HL-60 (cell line): ENCODE results near the gene DHRS12.

Source experiments
- DNase-seq, 2 experiments: peaks; one replicate each; pipeline ENCODE4 v3.0.0-alpha.2; 2010 to 2020; ENCODE audit warnings: low read depth in 1 of 2, low spot score in 1 of 2
- H3K27ac ChIP-seq: fragments of 250-450 bp; sonication (Bioruptor Pico); replicated peaks from 2 replicates; pipeline ENCODE4 v1.5.1; 2020; ENCODE audit warnings: mild to moderate bottlenecking, moderate library complexity
- H3K27me3 ChIP-seq: fragments of 250-450 bp; sonication (Bioruptor Pico); 2 replicates; pipeline ENCODE4 v1.5.1; 2021; ENCODE audit warnings: mild to moderate bottlenecking, moderate library complexity; ENCODE audit not compliant: insufficient read depth, poor library complexity, severe bottlenecking
- H3K4me3 ChIP-seq: replicated peaks from 2 replicates; pipeline ENCODE4 v1.5.1; 2011; ENCODE audit warnings: mild to moderate bottlenecking, control low read depth, low read length; ENCODE audit not compliant: insufficient read depth
- CTCF ChIP-seq: IDR thresholded peaks from one replicate; pipeline ENCODE4 v1.5.1; 2011; ENCODE audit warnings: low read length, control low read depth, inconsistent platforms; ENCODE audit not compliant: insufficient read depth
- GABPA ChIP-seq: IDR thresholded peaks from 2 replicates; pipeline ENCODE4 v1.6.1; 2012; ENCODE audit warnings: low read depth
- POLR2AphosphoS5 ChIP-seq: IDR thresholded peaks from 2 replicates; pipeline ENCODE4 v1.6.1; 2012; ENCODE audit warnings: low read depth
- REST ChIP-seq: IDR thresholded peaks from 2 replicates; pipeline ENCODE4 v1.6.1; 2012; ENCODE audit warnings: low read depth; ENCODE audit not compliant: insufficient replicate concordance
- SPI1 ChIP-seq: IDR thresholded peaks from 2 replicates; pipeline ENCODE4 v1.6.1; 2012; ENCODE audit warnings: low read depth, mild to moderate bottlenecking, borderline replicate concordance

DHRS12 gene

GRCh38 chr13:51769455-51770127, 34.4 kb downstream of the DHRS12 start:
- no peak overlapping the region for H3K27ac ChIP-seq

GRCh38 chr13:51768976-51769375, 35.0 kb downstream of the DHRS12 start:
- Histone ChIP-seq H3K27ac (no peak overlapping the region), H3K4me3 (no peak overlapping the region), H3K27me3 (no peaks in the 10 kb centered on the region)
- TF ChIP-seq REST: no peak
- TF ChIP-seq CTCF: no peak
- no peak for TF ChIP-seq GABPA
- no peak for TF ChIP-seq POLR2AphosphoS5
- 0 out of 2 replicates have a peak, but pooled peaks have one; percentile 10 for TF ChIP-seq SPI1
- DNase-seq: no peak

More at GRCh38 chr13:51769455-51770127, 34.4 kb downstream of the DHRS12 start:
- Histone ChIP-seq H3K27me3 (no peaks in the 10 kb centered on the region), H3K4me3 (no peak overlapping the region)
- TF ChIP-seq CTCF (no peak), REST (no peak), GABPA (no peak), SPI1 (no peak), POLR2AphosphoS5 (no peak)
- no peak for DNase-seq

- TF ChIP-seq GABPA (no peak), POLR2AphosphoS5 (no peak), CTCF (no peak), SPI1 (no peak), REST (no peak)
- DNase-seq: no peak
- no peaks in the 10 kb centered on the region for H3K27me3 ChIP-seq
- H3K27ac ChIP-seq: no peak overlapping the region
- no peak overlapping the region for H3K4me3 ChIP-seq
These were observed 35.5 kb downstream of the DHRS12 start for GRCh38 chr13:51768378-51768921.
